HG02973 (cell line): ENCODE measurements around the gene TRMT2A.

Experiments
- ATAC-seq: cut with Tn5 transposase; IDR thresholded peaks from one replicate; pipeline ENCODE4 v1.9.1; 2021; ENCODE audit warnings: moderate library complexity; ENCODE audit not compliant: unreplicated experiment

The TRMT2A gene

GRCh38 chr22:20123366-20124082 is 6.5 kb upstream of the TRMT2A start:
- ATAC-seq, result no peak

- ATAC-seq, result no peak
These were observed 4.9 kb upstream of the TRMT2A start for GRCh38 chr22:20121856-20122415.

GRCh38 chr22:20118300-20119020 is 1.4 kb upstream of the TRMT2A start:
- no peak for ATAC-seq

GRCh38 chr22:20117633-20118299 is 740 bp upstream of the TRMT2A start:
- peak; percentile 11 for ATAC-seq

- no peak for ATAC-seq
These were observed 563 bp downstream of the TRMT2A start for GRCh38 chr22:20116376-20116950.

DNA sequence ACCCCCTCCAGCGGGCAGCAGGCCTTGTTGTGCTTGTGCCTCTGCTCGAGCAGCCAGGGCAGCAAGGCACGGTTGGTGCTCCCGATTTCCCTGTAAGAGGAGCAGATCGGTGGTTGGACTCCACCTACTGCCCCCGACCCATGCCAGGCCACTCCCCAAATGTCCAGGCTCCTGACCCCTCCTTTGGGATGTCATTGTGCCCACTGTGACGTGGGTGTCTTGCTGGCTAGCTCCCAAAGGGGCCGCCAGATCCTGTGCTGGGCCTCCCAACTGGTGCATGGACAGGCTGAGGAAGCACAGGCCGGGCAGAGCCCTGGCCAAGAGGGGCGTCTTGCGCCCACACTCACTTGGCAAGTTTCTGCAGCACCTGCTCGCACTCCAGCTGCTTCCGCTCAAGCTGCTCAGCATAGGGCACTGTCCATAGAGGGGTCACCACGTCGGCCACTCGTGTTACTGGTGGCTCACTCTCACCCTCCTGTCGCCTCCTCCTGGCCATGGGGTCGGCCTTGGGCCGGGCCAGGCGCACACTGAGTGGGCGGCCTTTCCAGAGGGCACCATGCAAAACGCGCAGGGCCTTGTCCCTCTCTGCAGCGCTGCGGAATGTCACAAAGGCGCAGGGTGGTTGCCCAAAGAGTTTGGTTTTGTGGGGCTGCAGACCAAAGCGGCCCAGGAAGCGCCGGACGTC is 1.2 kb downstream of the TRMT2A start, which contains the start of gene RANBP1:
Gene RANBP1 (plus strand): TSS at position 414 of the 685 bp plus-strand sequence. CDS start 81 bp downstream, at position 495.
- no peak for ATAC-seq

- no peak for ATAC-seq
These were observed 2.2 kb downstream of the TRMT2A start for GRCh38 chr22:20114506-20115475.

DNA sequence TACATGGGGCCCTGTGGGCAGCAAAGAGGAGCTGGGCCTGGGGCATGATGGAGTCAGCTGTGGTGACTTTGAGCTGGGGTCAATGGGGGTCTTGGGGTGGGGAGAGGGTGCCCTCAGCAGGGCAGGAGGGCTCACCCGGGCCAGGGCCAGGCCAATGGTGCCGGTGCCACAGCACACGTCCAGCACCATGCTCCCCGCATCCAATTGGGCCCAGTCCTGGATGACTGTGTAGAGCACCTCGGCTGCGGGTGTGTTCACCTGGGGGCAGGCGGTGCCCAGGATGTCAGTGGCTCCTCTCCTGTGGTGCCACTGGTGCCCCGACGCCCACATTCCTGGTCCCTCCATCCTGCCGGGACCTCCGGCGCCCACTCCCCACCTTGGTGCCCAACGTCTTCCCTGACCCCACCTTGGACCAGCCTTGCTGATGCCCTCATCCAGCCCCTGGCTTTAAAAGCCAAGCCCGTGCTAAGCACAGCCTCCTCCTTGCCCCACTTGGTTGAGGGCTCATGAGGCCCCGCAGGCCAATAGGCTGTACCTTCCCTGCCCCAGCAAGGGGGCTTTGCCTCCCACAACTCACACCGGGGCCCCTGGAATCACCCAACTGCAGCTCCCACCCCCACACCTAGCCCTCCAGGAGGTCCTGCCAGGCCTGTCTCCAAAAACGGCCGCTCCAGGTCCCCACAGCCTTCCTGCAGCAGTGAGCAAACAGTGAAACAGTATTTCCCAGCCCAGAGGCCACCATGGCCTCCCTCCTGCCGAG is 3.3 kb downstream of the TRMT2A start:
- no peak for ATAC-seq

DNA sequence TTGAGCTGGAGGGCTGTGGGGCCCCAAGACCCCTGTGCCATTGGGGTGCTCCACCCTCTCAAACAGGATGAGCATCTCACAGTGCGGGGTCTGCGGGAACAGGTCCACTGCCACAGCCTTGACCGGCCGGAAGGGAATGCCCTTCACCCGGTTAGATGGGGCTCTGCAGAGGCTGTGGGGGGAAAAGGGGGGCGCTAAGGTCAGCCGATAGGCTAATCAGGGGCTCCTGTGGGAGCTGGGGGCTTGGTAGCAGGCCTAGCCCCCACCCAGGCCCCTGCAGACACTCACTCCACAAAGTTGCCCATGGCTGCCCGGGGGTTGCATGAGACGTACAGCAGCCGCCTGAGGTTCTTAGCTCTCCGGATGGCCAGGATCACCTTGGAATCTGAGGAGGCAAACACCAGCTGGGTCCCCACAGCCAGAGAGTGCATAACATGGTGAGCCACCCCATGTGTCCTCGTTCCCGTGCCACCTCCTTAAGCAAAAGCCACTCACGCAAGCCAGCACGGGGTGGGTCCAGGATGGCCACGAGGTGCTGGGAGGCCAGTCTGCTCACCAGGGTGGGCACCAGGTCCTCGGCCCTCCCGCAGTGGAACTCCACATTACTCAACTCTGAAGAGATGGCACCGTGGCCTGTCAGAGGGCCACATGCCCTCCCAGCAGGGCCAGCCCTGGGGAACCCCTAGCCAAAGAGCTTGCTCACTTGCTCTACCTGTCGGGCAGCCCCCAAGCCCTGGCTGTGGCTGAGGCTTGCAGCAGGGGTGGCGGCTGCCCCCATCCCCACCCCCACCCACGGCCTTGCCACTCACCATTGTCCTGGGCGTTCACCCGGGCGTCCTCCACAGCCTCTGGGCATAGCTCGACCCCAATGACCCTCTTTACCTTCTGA is 4.2 kb downstream of the TRMT2A start:
- ATAC-seq, result no peak

- ATAC-seq, result no peak
These were observed 5.1 kb downstream of the TRMT2A start for GRCh38 chr22:20111689-20112622.

DNA sequence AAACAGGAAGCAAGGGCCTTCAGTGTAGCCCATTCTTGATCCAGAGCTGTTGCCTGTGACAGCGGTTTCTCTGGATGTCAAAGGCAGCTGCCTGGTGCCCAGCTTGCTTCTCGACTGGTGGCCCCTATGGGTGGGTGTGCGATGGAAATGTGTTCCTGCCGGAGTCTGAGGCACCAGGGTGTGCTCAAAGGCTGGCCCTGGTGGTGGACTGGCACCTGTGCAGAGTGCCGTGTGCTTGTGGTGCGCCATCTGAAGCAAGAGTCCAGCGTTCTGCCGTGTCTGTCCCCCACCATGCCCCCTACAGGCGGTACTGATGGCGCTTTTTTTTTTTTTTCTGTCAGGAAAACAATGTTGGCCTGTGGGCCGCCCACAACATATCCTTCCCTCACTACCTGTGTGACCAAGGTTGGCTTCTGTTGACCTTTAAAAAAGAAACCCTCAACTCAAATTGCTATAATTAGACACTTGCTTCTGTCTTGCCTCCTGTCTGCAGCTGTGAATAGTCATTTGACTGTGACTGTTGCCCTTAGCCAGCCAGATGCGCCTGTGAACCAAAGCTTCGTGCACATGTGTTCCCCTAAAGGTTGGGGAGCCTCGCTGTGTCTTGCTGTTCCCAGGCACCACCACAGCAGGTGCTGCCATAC is 5.9 kb downstream of the TRMT2A start:
- no peak for ATAC-seq

GRCh38 chr22:20110359-20110985 is 6.6 kb downstream of the TRMT2A start:
- no peak for ATAC-seq

- ATAC-seq, result no peak
These were observed 7.3 kb downstream of the TRMT2A start for GRCh38 chr22:20109411-20110358.

- no peak for ATAC-seq
These were observed 8.2 kb downstream of the TRMT2A start for GRCh38 chr22:20108757-20109230.
